ENCODE results near the gene SNAPC4. TPM values are rescaled to one million over a fixed set of nuclear protein-coding genes. Genes with fewer than 3 reads are reported as not detected.

The SNAPC4 gene
- total RNA-seq, 1 experiment from 2014 or later, result 7.5 TPM

DNA sequence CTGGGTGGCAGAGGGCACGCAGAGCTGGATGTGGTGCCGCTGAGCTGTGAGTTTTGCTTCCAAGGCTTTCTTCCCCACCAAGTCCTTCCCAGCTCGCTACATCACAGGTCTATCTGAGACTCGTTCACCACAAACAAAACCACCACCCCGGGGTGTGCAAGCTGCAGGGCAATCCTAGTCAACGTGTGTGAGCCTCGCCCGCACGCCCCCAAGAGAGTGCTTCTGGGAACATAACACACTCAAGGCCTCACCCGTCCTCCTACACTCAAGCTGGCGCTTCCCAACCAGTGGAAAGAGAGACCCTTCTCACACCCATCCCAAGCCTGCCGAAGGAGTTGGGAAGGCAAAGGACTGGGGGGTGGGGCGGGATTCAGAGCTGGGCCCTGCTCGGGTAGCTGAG is 10.6 kb downstream of the SNAPC4 start:
- Histone ChIP-seq H4K20me1 (ENCODE audit: low read length) (no peaks in the 10 kb centered on the region), H3K36me3 (ENCODE audit: low read depth, low read length) (peaks cover 13% of the 10 kb centered on the region), H3K27ac (ENCODE audit: low read length) (no peak overlapping the region), H3K9ac (ENCODE audit: low read length) (no peak overlapping the region), H3K9me3 (ENCODE audit: low read length) (no peaks in the 10 kb centered on the region), H3K27me3 (ENCODE audit: low read length) (no peaks in the 10 kb centered on the region), H3K79me2 (ENCODE audit: low read length) (no peaks in the 10 kb centered on the region), H3K9me2 (replicated peaks; ENCODE audit: low read length) (no peaks in the 10 kb centered on the region), H2AFZ (ENCODE audit: low read length) (no peak overlapping the region), H3K4me3 (ENCODE audit: low read length) (no peak overlapping the region), H3F3A (ENCODE audit: low read length, unreplicated experiment) (no peaks in the 10 kb centered on the region), H3K4me2 (ENCODE audit: low read length) (no peak overlapping the region), H3K4me1 (ENCODE audit: insufficient read depth, low read length) (no peaks in the 10 kb centered on the region)
- BruUV-seq (replicated peaks), result no TSS peak
- intact Hi-C loops (cut with micrococcal nuclease), result no loop called here
- TF ChIP-seq EZH2phosphoT487 (IDR thresholded peaks at IDR 0.05; ENCODE audit: borderline replicate concordance, low read length), result no peak
- no peak for TF ChIP-seq EZH2 (IDR thresholded peaks at IDR 0.05; ENCODE audit: low read length, unreplicated experiment)
- TF ChIP-seq, protein P1, sequence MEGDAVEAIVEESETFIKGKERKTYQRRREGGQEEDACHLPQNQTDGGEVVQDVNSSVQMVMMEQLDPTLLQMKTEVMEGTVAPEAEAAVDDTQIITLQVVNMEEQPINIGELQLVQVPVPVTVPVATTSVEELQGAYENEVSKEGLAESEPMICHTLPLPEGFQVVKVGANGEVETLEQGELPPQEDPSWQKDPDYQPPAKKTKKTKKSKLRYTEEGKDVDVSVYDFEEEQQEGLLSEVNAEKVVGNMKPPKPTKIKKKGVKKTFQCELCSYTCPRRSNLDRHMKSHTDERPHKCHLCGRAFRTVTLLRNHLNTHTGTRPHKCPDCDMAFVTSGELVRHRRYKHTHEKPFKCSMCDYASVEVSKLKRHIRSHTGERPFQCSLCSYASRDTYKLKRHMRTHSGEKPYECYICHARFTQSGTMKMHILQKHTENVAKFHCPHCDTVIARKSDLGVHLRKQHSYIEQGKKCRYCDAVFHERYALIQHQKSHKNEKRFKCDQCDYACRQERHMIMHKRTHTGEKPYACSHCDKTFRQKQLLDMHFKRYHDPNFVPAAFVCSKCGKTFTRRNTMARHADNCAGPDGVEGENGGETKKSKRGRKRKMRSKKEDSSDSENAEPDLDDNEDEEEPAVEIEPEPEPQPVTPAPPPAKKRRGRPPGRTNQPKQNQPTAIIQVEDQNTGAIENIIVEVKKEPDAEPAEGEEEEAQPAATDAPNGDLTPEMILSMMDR (conservative IDR thresholded peaks at IDR 0.05; ENCODE audit: low read depth, low read length), result no peak
- DNase-seq (no peak), ATAC-seq (no peak)
- ChIA-PET CTCF (no interaction called here), POLR2A (ENCODE audit: unreplicated experiment) (no interaction called here)

DNA sequence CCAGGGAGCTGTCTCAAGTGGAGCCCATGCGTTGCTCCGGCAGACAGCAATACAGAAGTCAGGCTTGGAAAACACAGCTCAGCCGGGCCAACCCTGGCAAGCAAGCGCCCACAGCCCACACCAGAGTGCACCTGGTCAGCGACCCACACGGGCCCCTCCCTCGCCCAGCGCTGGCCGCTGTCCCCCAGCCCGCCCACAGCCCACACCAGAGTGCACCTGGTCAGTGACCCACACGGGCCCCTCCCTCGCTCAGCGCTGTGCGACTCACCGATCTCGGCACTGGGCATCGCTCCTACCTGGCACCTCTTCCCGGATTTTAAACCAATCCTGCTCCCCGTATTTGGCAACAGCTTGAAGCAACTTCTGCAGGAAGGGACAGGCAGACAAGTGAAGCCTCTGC is 12.8 kb downstream of the SNAPC4 start:
- no peak overlapping the region for H3K27ac ChIP-seq (ENCODE audit: low read length)
- DNase-seq (no peak), ATAC-seq (no peak)
- no peak overlapping the region for H3K9ac ChIP-seq (ENCODE audit: low read length)
- POLR2A ChIA-PET (ENCODE audit: unreplicated experiment), result no interaction called here
- H3K36me3 ChIP-seq (ENCODE audit: low read depth, low read length), result peaks cover 9% of the 10 kb centered on the region; the same call in 1 of the 2 replicates
- no peaks in the 10 kb centered on the region for H3K79me2 ChIP-seq (ENCODE audit: low read length)
- no peaks in the 10 kb centered on the region for H3K27me3 ChIP-seq (ENCODE audit: low read length)
- TF ChIP-seq EZH2 (IDR thresholded peaks at IDR 0.05; ENCODE audit: low read length, unreplicated experiment) (no peak), EZH2phosphoT487 (IDR thresholded peaks at IDR 0.05; ENCODE audit: borderline replicate concordance, low read length) (no peak)
- TF ChIP-seq, protein P1 (conservative IDR thresholded peaks at IDR 0.05; ENCODE audit: low read depth, low read length), result no peak
- CTCF ChIA-PET, result no interaction called here
- no peak overlapping the region for H3K4me3 ChIP-seq (ENCODE audit: low read length)
- H3K4me2 ChIP-seq (ENCODE audit: low read length), result no peak overlapping the region
- intact Hi-C loops (cut with micrococcal nuclease), result no loop called here
- no peaks in the 10 kb centered on the region for H3K9me3 ChIP-seq (ENCODE audit: low read length)
- H3F3A ChIP-seq (ENCODE audit: low read length, unreplicated experiment), result no peaks in the 10 kb centered on the region
- H3K4me1 ChIP-seq (ENCODE audit: insufficient read depth, low read length), result no peaks in the 10 kb centered on the region
- no peaks in the 10 kb centered on the region for H4K20me1 ChIP-seq (ENCODE audit: low read length)
- no TSS peak for BruUV-seq (replicated peaks)
- H3K9me2 ChIP-seq (replicated peaks; ENCODE audit: low read length), result no peaks in the 10 kb centered on the region
- no peak overlapping the region for H2AFZ ChIP-seq (ENCODE audit: low read length)

DNA sequence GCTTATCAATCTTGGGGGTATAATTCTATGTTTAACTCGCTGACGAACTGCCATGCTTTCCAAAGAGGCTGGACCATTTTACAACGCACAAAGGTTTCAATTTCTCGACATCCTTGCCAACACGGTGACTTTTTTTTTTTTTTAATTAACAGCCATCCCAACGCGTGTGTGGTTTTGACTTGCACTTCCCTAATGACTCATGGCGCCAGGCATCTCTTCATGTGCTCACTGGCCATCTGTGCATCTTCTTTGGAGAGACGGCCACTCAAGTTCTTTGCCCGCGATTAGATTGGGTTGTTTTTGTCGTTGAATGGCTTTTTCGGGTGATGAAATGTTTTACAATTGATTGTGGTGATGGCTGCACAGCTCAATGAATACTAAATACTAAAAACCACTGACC is 14.0 kb downstream of the SNAPC4 start:
- no peaks in the 10 kb centered on the region for H3K9me3 ChIP-seq (ENCODE audit: low read length)
- H3K4me3 ChIP-seq (ENCODE audit: low read length), result no peak overlapping the region
- H3K36me3 ChIP-seq (ENCODE audit: low read depth, low read length), result peaks cover 9% of the 10 kb centered on the region; the same call in 1 of the 2 replicates
- H3K4me2 ChIP-seq (ENCODE audit: low read length), result no peak overlapping the region
- ATAC-seq (no peak), DNase-seq (no peak)
- no peaks in the 10 kb centered on the region for H3K4me1 ChIP-seq (ENCODE audit: insufficient read depth, low read length)
- H3K9me2 ChIP-seq (replicated peaks; ENCODE audit: low read length), result no peaks in the 10 kb centered on the region
- no peak overlapping the region for H3K27ac ChIP-seq (ENCODE audit: low read length)
- TF ChIP-seq EZH2 (IDR thresholded peaks at IDR 0.05; ENCODE audit: low read length, unreplicated experiment), result no peak
- TF ChIP-seq EZH2phosphoT487 (IDR thresholded peaks at IDR 0.05; ENCODE audit: borderline replicate concordance, low read length), result no peak
- TF ChIP-seq, protein P1 (conservative IDR thresholded peaks at IDR 0.05; ENCODE audit: low read depth, low read length), result no peak
- intact Hi-C loops (cut with micrococcal nuclease), result no loop called here
- ChIA-PET CTCF (no interaction called here), POLR2A (ENCODE audit: unreplicated experiment) (interaction anchor here (0.6 kb wide), 1 partner anchor 63 kb away, joined by 4 read pairs; no protein-coding TSS in a partner anchor)
- H3F3A ChIP-seq (ENCODE audit: low read length, unreplicated experiment), result no peaks in the 10 kb centered on the region
- H3K27me3 ChIP-seq (ENCODE audit: low read length), result no peaks in the 10 kb centered on the region
- H3K9ac ChIP-seq (ENCODE audit: low read length), result no peak overlapping the region
- no peak overlapping the region for H2AFZ ChIP-seq (ENCODE audit: low read length)
- no TSS peak for BruUV-seq (replicated peaks)
- no peaks in the 10 kb centered on the region for H4K20me1 ChIP-seq (ENCODE audit: low read length)
- no peaks in the 10 kb centered on the region for H3K79me2 ChIP-seq (ENCODE audit: low read length)
